Stimulated activated naive CD8-positive, alpha-beta T cell treated with anti-CD3 and anti-CD28 coated beads, Interleukin-15, Interleukin-2, amounts not matched to agents 100 U/mL and 50 U/mL, for 24 hours (primary cell): ENCODE results near the gene FFAR4.
"Not testable (repeated sequence)": the region's sequence is repeated elsewhere in the genome, so short reads cannot be mapped to it uniquely, and the experiment has no call there.

ENCODE experiments used
- ATAC-seq: fragments of 150-1000 bp; cut with Tn5 transposase; one replicate; pipeline ENCODE4 v1.10.0; 2021
- DNase-seq: peaks from one replicate; pipeline ENCODE4 v3.0.0; 2021

FFAR4 gene

DNA sequence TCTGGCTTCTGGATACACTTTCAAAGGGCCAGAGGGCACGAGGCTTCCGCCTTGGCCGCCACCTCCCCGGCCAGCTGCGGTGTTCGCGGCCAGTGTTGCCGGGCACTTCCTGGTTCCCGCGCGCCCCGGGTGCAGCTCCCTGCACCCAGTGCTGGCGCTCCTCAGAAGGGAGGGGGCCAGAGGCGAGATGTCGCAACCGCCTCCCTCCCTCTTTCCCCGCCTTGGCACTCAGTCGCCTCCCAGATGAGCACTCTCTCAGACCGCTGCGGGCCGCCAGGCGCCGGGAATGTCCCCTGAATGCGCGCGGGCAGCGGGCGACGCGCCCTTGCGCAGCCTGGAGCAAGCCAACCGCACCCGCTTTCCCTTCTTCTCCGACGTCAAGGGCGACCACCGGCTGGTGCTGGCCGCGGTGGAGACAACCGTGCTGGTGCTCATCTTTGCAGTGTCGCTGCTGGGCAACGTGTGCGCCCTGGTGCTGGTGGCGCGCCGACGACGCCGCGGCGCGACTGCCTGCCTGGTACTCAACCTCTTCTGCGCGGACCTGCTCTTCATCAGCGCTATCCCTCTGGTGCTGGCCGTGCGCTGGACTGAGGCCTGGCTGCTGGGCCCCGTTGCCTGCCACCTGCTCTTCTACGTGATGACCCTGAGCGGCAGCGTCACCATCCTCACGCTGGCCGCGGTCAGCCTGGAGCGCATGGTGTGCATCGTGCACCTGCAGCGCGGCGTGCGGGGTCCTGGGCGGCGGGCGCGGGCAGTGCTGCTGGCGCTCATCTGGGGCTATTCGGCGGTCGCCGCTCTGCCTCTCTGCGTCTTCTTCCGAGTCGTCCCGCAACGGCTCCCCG, at the start of gene FFAR4:
TSS of gene FFAR4 (plus strand) at position 231 of the 842 bp plus-strand sequence. CDS start at position 287, 56 bp downstream.
- no peak for DNase-seq
- ATAC-seq: peak; percentile 12

DNA sequence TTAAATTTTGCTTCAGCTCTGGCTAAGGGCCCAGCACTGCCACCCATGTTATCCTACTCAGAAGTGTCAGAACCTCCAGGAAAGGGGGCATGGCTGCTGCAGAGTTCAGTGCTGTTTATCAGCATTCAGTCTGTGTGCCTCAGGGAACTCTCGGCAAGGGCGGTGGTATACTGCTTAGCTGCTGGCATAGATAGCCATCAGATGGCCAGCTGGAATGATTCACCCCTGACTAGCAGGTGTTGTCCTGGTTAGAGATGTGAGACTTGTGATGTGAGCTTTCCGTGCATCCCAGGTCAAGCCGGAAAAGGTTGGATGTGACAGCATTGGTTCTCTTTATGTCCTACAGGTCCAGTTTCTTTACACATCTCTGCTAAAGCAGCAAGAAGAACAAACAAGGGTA, 47.9 kb upstream of the FFAR4 start:
- DNase-seq: no peak
- ATAC-seq: no peak

DNA sequence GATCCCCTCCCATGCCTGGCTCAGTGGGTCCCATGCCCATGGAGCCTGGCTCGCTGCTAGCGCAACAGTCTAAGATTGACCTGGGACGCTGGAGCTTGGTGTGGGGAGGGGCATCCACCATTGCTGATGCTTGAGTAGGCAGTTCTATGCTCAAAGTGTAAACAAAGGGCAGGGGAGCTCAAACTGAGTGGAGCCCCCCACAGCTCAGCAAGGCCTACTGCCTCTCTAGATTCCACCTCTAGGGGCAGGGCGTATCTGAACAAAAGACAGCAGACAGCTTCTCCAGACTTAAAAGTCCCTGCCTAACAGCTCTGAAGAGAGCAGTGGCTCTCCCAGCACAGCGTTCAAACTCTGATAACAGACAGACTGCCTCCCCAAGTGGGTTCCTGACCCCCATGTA, 31.2 kb upstream of the FFAR4 start:
- no peak for DNase-seq
- no peak for ATAC-seq

DNA sequence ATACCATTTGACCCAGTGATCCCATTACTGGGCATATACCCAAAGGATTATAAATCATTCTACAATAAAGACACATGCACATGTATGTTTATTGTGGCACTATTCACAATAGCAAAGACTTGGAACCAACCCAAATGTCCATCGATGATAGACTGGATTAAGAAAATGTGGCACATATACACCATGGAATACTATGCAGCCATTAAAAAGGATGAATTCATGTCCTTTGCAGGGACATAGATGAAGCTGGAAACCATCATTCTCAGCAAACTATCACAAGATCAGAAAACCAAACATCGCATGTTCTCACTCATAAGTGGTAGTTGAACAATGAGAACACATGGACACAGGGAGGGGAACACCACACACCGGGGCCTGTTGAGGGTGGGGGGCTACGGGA, 25.6 kb upstream of the FFAR4 start:
- ATAC-seq, DNase-seq: not testable (repeated sequence)

DNA sequence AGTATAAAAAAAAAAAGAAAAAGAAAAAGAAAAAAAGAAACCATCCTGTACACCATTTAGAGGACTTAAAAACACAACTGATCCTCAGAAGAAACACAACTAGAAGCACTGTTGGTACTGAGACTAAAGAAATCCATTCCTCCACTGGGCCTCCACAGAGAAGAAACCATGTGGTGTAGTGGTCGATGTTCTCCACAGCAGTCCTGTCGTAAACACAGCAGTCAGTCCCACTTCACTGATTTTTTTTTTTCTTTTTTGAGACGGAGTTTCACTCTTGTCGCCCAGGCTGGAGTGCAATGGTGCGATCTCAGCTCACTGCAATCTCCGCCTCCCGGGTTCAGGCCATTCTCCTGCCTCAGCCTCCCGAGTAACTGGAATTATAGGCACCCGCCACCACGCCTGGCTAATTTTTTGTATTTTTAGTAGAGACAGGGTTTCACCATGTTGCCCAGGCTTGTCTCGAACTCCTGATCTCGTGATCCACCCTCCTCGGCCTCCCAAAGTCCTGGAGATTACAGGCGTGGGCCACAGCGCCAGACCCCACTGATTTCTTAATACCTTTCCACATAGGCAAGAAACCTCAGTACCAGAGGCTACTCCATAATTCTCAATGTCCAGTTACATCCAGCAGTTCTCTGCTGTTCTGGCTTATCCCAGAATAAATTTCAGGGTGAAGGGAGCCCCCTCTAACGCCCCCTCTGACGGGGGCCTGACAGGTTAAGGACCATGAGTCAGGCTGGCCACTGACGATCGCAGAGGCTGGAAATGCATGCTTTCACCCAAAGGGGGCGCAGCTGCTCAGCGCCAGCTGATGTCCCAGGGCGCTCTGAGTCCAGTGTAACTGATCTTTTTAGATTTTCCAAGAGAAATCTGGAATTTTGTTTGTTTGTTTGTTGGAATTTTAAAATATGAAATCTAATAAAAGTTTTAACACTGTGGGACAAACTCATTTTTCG, 24.8 kb upstream of the FFAR4 start:
- ATAC-seq (peak; percentile 59), DNase-seq (peak; percentile 29)

DNA sequence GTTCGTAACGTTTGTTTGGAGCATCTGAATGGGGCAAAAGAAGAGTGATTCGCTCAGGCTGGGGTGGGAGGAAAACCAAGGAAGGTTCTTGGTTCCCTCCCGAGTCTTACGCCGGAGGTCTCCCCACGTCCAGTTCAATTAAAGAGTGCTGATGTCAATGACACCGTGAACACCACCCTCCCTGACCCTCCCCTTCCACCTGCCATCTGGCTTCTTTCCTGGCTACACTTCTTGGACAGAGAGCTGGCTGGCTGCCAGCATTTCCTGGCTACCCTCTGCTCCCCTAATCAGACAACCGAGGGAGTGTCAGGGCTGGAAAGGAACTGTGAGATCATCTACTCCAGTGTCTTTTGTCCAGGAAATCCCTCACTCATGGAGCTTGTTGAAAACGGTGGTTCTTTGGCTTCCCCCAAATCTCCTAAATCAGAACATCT, 24.1 kb upstream of the FFAR4 start:
- DNase-seq: no peak
- ATAC-seq: no peak

DNA sequence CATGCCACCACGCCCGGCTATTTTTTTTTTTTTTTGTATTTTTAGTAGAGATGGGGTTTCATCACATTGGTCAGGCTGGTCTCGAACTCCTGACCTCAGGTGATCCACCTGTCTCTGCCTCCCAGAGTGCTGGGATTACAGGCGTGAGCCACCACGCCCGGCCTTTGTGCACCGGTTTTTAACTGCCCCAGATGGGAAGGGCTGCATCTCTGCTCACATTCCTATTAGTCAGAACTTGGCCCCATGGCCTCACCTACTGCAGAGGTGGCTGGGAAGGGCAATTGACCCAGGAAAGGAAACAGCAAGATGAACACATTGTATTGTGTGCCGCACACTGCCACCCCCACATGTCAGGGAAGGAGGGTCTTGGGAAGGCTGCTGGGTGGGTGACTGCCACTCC, 19.5 kb upstream of the FFAR4 start:
- DNase-seq, ATAC-seq: not testable (repeated sequence)

DNA sequence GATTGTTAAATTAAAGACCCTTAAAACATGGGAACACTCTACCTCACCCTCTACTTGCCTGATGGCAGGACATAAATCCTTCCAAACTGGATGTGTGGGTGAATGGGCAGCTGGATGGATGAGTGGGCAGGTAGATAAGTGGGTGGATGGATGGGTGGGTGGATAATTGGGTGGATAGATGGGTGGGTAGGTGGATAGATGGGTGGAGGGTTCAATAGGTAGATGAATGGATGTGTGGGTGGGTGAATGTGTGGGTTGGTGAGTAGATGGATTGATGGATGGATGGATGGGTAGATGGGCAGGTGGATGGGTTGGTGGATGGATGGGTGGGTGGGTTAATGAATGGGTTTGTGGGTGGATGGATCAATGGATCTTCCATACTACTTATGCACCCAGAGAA, 18.9 kb upstream of the FFAR4 start:
- ATAC-seq: no peak
- no peak for DNase-seq

DNA sequence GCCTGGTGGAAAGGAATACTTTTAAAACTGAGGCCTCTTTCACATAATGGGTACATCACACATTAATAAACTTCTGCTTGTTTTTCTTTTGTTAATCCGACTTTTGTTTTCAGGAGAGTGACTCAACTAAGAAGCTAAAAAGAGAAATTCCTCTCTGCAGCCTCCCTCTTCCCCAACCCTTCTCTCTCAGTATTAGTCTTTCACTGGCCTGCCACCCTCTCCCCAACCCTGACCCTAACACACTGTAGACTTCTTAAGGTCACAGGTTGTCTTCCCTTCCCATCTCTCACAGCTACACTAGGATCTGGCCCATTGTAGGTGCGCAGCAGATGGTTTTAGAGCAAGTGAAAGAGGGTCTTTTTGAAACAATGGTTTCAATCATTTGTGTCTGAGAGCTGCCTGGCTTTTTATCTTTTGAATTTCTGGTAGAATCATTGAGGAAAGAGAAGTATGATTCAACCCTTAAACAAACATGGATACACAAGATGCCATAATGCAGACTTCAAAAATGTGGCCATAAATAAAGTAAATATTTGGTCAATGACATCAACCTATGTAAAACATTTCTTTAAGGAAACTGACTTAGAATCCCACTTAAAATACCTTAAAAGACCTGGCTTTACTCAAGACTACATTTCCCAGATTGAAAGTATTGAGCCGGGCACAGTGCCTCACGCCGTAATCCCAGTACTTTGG, 17.9 kb upstream of the FFAR4 start:
- no peak for DNase-seq
- ATAC-seq: no peak

DNA sequence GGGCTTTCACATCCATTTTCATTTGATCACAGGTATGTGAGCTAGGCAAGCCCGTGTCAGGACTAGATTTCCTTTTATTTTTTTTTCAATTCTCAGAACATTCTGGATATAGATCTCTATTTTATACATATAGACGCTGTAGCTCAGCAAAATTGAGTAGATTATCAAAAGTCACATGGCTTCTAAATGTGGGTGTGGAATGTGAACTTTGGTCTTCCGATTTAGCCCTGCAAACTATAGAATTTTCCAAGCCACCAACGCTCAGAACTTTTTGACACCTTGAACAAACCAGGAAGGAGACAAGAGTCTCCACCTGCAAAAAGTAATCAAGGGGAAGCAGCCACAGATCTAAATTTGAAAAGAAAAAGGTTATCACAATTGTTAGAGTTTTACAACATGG, 15.9 kb upstream of the FFAR4 start:
- ATAC-seq: no peak
- DNase-seq: no peak

DNA sequence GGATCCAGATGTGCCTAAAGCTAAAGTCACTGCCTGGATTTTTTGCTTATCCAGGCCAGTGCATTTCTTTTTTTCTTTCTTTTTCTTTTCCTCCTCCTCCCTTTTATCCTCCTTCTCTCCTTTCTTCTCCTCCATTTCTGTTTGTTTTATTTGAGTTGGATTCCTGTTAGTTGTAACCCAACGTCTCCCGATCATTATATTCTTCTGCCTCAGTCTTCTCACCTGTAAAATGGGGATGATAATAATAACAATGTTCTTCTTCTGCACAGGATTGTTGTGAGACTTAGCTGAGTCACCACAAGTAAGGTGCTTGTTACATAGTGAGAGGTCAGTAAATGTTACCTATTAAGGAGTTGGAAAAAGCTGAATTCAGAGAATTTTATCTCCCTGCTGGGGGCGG, 13.7 kb upstream of the FFAR4 start:
- DNase-seq: no peak
- ATAC-seq: no peak

DNA sequence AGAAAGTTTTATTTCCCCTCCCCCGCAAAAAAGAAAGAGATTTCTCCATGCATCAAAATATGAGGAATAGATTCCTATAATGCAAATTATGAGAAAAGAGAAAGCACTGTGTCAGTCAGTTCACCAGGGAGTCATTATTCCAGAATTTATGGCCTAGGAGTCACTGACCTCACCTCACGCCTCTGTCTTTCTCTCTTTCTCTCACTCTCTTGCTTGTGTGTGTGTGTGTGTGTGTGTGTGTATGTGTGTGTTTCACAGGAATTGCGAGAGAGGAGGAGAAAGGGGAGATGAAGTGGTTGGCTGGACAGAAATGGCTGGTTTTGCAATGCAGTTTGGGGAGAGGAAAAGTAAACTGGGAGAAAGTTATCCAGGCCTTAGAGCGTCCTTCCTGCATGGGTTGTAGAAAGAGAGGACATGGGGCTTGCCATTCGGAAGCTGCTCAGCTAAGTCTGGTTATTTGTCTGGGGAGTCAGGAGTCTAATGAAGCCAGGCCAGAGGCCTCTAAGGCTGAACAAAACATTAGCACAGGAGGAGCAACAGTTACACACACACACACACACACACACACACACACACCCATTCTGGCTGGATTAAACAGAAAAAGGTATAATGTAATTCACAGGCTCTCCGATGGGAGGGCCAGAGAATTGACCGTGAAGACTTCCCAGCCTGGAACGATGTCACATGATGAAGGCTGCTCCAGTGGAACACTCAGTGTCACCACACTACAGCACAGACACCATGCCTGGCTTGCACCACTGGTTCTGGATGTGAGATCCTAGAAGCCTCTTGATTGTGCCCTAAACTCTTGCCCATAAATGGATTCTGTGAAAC, 12.8 kb upstream of the FFAR4 start:
- ATAC-seq (no peak), DNase-seq (no peak)

DNA sequence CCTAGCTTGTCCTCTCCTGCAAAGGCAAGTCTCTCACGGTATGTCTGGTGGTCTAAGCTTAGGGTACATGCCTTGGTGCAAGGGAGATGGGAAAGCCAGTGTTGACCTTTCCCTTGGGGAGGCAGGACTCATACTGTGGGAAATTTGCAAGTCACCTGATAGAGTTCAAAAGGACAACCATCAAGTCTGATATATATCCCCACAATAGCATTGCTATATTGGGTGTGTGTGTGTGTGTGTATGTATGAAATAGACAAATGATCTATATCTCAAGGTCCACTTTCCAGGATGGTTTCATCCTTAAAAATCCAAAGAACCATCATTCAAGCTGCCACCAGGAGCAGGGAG, 12.2 kb upstream of the FFAR4 start:
- DNase-seq: no peak
- no peak for ATAC-seq

DNA sequence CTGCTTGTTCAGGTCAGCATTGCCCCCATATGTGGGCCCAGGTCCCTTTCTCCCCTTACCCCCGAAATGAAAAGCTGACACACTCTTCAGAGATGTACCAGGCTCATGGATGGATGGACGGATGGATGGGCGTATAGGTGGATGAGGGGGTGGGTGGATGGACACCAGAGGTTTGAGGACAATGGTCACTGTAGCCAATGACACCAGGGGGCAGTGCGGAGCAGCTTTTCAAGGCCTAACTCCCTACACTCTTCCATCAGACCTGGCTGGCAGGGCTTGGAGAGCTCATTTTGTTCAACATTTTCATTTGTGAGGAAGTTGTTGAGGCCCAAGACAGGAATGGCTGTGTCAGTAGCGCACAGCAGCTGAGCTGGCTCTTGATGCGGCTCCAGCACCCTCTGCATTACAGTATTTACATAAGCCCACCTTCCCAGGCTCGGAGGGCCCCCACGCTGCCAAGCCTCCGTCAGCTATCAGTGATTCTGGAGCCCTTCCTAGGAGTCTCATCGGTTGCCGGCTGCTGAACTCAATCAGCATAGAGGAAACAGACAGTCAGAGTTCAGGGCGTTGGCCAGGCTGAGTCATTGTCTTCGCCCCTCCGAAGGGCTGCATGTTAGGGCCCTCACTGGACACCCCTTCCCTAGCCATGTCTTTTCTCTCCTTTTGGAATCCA, 11.6 kb upstream of the FFAR4 start:
- peak; percentile 57 for ATAC-seq
- DNase-seq: peak; percentile 63

DNA sequence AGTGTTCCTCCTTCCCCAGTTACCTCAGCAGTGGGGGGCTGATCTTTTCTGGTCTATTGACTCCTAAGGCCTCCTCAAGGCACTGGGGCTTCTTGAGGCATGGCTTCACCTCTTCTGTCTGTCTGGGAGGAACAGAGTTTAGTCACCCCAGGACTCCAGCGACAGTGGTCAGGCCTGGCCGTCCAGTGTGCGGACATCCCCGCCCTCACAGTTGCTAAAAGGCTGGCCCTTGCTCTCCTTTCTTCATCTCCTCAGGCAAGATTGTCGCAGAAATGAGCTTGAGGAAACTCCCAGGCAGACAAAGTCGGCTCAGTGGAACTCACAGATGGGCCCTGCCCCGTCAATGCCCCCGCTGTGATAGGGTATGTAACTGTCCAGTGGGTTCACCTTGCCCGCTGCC, 7.0 kb upstream of the FFAR4 start:
- ATAC-seq: no peak
- no peak for DNase-seq

DNA sequence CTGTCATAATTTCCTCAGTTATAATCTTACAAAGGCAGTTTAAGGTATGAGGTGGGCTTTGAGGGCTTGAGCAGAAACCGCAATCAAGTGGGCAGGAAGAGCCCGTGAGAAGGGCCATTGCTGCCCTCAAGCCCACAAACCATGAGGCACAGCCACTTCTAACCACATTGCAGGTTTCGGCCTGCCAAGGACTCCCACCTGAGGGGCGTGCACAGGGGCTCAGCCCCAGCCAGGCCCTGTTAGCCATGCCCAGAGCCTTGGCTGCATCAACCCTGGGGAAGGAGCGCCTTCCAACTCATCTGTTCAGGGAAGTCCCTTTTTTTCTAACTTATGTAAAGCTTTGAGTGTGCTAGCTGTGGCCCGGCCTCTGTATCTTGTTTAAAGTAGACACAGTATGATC, 5.9 kb upstream of the FFAR4 start:
- DNase-seq: no peak
- ATAC-seq: no peak

DNA sequence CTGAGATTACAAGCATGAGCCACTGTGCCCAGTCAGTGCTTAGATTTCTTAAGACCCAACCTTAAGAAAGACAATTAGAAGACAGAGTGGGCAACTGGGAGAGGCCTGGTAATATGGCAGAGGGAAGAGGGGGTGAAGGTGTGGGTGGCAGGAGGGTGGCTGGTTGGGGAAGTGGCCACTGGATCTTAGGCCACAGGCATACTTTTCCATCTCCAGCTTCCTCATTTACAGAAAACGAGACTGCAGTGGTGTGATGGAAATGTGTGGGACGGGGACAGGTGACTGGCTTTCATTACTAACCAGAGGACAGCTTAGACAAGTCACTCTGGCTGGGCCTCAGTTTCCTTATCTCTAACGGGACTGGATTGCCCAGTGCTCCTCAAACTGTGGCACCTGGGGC, 1.0 kb upstream of the FFAR4 start:
- no peak for DNase-seq
- no peak for ATAC-seq

DNA sequence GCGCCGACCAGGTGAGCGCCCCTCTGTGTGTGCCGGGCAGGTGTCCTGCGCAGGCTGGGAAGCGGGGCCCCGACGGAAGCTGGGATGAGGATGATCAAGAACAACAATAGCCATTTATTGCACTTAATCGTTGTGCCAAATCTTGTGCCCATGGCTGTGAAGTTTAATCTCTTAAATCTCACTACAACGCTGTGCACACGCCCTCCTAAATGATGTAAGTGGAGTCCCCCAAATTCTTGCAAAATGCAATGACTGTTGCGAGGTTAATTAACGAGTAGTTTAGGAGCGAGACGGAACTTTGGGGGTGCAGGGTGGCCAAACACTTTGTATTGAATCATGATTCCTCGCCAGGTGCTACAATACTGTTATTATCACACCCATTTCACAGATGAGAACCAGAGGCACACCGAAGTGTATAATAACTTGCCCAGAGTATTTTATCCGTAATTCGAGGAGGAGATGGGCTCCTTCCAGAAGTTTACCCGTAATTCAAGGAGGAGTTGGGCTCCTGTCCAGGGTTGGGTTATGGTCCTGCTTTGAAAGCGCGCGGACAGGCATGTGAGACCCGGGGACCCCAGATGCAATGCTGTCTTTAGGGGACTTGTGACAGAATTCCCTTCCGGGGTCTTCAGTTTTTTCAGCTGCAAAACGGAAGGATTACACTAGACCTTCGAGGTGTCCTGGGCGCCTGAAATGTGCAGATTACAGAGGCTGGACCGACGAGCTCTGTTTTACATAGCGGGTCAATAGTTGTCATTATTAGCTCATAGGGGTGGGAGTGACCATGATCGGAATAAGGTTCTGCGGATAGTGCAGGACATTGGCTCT, 1.0 kb downstream of the FFAR4 start:
- ATAC-seq (no peak), DNase-seq (no peak)

DNA sequence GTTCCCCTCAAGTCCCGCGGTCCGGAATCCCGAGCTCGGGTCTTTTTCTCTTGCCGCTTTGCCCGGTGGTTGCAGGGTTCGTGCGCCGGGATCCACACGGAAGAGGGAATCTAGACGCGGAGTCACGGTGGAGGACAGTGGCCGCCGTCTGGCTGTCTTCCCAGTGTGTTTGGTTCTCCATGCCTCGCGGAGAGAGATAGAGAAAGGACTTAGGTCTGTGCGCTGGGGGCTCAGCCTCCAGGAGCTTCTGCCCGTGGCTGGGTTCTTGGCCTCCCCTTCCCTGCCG, 1.6 kb downstream of the FFAR4 start:
- no peak for ATAC-seq
- no peak for DNase-seq

DNA sequence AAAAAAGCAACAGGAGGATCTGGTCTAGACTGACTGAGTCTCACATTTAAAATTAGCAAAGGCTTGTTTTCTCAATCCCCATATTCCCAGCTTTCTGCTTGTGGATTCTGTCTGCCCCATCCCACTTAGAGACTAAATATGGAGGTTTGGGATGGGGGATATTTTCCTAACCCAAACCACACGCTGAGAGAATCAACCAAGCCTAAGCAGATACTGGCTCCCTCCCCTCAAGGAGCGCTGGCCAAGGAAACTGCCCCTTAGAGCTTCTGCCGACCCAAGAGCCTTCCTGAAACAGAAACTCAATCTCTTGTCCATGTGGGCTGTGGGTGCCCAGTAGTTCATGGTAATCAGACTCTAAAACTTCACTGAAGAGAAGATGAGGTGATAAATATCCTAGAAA, 3.9 kb downstream of the FFAR4 start:
- DNase-seq (no peak), ATAC-seq (no peak)
